Stimulated activated CD4-positive, alpha-beta T cell treated with anti-CD3 and anti-CD28 coated beads, Interleukin-12 subunit alpha, Interleukin-12 subunit beta, amount 100 ng/mL, for 4 hours (primary cell): ENCODE measurements around the gene NRXN3.

Experiments used
- DNase-seq: peaks from one replicate; pipeline ENCODE4 v3.0.0-alpha.2; 2020

NRXN3 gene

GRCh38 chr14:78666336-78667056, 496.3 kb downstream of the NRXN3 start:
- DNase-seq: no peak

GRCh38 chr14:78667141-78667540, 497.0 kb downstream of the NRXN3 start:
- DNase-seq: no peak

- DNase-seq: no peak
These were observed 503.7 kb downstream of the NRXN3 start for GRCh38 chr14:78673845-78674244.

- DNase-seq: no peak
These were observed 504.6 kb downstream of the NRXN3 start for GRCh38 chr14:78674820-78675219.

GRCh38 chr14:78683206-78683605, 513.0 kb downstream of the NRXN3 start:
- DNase-seq: no peak

GRCh38 chr14:78683981-78684380, 513.8 kb downstream of the NRXN3 start:
- no peak for DNase-seq

- no peak for DNase-seq
These were observed 518.3 kb downstream of the NRXN3 start for GRCh38 chr14:78688503-78688902.

GRCh38 chr14:78690836-78691235, 520.7 kb downstream of the NRXN3 start:
- no peak for DNase-seq

- no peak for DNase-seq
These were observed 527.2 kb downstream of the NRXN3 start for GRCh38 chr14:78697341-78697740.

DNA sequence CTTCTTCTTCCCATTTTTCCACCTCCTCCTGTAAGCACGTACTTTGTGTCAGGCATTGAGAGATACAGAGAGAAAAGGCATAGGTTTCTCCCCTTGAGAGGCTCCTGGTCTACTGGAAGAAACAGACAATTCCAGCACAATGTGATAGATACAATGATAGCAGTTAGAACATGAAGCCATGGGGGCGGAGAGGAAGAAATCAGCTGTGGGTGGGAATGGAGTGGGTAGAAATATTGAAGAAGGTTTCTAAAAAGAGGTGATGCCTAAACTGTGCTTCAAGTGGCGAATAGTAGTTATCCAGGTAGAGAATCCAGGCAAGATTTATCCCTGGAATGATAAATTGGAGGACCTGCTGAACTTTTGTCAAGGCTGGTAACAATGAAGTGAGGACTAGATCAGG, 528.8 kb downstream of the NRXN3 start:
- DNase-seq: no peak

DNA sequence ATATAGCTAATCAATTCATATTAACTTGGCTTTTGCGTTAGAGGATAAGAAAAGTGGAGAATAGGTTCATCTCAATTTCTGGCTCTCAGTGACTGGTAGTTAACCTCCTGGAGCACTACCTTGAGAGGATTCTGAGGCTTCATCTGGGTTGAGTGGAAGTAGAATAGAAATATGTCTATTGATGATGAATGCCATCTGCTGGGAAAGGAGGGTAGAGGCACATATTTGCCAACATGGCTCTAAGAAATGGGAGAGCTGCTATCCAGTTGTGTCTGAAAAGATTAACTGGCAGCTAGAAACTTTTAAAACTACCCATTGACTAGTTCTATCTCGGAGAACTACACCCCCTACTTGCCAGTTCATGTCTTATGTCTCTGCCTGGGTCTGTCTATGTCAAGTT, 530.1 kb downstream of the NRXN3 start:
- no peak for DNase-seq

GRCh38 chr14:78701246-78701645, 531.1 kb downstream of the NRXN3 start:
- DNase-seq: no peak

DNA sequence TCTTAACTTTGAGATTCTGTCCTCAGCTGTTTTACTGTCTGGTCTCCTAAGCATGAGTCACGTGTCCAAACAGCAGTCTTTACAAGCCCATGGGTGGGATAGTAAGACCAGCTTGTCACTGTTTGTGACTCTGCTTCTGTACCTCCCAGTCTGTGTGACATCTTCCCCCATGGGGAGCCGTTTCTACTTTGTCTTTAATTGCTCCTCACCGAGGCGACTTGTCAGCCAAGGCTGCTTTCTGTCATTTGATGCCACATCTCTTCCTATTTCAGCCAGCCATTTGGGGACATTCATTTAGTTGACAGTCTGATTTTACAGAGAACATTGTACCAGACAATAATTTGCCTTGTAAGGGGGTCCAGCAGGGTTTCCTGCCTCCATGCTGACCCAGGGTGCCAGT, 534.8 kb downstream of the NRXN3 start:
- no peak for DNase-seq

DNA sequence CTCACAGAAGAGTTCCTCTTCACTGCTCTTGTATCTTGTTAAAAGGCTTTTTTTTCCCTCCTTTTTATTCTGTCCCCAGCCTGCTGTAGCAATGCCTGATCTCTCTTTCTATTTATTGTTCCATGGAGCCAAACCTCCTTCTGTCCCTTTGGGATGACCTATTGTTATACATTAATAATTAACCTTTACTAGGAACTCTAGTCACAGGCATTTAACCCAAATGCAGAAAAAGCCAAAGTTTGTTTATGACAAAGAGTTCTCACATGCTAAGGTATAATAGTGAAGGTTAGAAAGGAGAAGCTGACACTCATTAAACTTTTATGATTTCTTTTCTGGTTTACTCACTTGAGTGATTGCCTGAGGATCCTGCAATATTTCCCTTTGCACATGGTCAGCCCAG, 535.8 kb downstream of the NRXN3 start:
- no peak for DNase-seq

- no peak for DNase-seq
These were observed 539.8 kb downstream of the NRXN3 start for GRCh38 chr14:78709795-78710557.

DNA sequence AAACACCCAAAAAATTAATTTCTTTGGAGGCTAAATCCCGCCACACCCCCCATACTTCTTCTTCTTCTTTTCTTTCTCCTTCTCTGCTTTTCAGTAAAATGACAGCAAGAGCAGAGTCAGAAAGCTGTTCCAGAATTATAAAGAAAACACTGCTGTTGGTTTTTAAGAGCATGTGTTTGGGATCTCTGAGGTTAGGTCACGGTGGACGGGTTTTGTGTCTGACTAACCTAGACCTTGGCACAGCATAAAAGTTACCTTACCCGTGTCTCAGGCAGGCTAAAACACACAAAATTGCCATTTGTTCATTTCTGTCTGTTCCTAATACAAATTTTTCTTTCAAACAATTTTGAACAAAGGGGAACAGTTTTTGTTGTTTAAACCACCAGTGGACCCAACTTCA, 540.8 kb downstream of the NRXN3 start:
- DNase-seq: no peak

DNA sequence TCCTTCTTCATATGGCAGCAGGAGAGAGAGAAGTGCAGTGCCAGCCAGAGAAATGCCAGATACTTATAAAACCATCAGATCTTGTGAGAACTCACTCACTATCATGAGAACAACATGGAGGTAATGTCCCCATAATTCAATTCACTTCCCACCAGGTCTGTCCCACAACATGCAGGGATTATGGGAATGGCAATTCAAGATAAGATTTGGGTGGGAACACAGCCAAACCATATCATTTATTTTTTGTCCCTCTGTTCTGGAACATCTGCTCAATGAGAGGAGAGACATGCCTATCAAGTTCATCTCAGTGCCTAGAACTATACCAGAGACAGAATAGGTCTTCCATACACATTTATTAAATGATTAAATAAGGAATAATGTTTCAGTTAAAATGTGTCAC, 543.5 kb downstream of the NRXN3 start:
- DNase-seq: no peak

DNA sequence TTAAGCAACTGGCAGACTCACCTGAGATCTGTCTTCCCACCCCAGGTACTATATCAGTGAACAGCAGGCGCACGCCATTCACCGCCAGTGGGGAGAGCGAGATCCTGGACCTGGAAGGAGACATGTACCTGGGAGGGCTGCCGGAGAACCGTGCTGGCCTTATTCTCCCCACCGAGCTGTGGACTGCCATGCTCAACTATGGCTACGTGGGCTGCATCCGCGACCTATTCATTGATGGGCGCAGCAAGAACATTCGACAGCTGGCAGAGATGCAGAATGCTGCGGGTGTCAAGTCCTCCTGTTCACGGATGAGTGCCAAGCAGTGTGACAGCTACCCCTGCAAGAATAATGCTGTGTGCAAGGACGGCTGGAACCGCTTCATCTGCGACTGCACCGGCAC, 544.5 kb downstream of the NRXN3 start:
- no peak for DNase-seq

- no peak for DNase-seq
These were observed 551.7 kb downstream of the NRXN3 start for GRCh38 chr14:78721756-78722480.

DNA sequence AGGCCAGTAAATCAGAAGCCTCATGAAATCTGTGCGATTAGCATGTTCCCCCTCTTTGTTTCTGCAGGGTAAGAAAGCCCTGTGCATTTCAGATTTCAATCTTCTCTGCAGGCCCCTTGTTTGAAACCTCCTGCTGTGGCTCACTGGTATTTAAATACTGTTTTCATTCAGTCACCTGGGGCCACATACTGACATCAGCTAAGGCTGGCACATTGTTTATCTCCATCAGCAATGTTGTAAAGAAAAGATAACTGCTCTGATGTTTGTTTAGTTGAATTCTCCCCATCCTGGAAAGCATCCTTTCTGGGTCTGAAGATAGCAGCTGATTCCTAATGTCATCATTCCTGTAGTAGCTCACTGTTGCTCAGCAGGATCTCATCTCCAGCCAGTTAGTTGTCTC, 554.9 kb downstream of the NRXN3 start:
- DNase-seq: no peak

GRCh38 chr14:78737116-78737515, 566.9 kb downstream of the NRXN3 start:
- no peak for DNase-seq

DNA sequence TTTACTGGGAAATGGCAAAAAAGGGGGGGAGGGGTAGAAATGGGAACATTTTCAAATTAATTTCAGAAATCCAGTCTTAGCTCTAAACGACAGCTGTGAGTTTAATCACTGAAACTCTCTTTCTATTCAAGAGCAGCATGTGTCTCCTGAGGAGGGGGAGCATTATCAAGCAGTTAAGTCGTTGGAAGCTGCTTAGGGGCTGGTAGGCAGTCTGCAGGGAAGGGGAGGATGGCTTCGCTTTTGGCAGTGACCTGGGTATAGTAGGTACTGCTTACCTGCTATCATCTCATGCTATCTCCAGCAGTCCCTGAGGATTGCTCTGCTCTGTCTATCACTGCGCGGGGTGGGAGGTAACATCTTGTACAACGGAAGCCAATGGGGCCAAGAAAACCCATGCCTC, 567.4 kb downstream of the NRXN3 start:
- no peak for DNase-seq

DNA sequence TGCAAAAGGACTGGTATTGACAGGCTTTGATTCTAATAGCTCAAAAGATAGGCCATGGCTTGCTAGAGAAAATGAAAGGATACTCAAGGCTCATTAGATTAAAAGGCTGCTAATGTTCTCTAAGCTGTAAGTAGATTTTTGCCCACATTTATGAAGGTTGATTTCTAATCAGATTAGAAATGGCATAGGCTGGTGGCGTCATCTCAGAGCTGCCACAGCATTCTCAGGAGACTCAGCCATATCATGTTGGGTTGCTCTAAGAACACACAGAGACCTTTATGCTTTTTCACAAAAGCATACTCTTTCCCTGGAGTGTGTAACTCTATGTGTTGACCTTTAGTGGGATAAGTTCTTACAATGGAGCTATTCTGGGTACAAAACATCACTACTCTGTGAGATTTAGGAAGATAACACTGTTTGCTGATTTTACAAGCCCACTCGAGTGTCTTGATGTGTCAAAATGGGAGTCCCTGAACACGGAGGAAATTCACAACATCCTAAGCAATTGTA, 576.0 kb downstream of the NRXN3 start:
- no peak for DNase-seq

- no peak for DNase-seq
These were observed 577.6 kb downstream of the NRXN3 start for GRCh38 chr14:78747813-78748212.
